Fibroblast of villous mesenchyme (primary cell): ENCODE results near the gene DAP. TPM values are rescaled to one million over a fixed set of nuclear protein-coding genes. Genes with fewer than 3 reads are reported as not detected.
"Not testable (repeated sequence)": the region's sequence is repeated elsewhere in the genome, so short reads cannot be mapped to it uniquely, and the experiment has no call there.

Experiments used
- DNase-seq: peaks from one replicate; pipeline ENCODE4 v3.0.0-alpha.2; 2010; ENCODE audit warnings: low read depth
- H3K4me3 ChIP-seq: 2 replicates; pipeline ENCODE4 v1.5.1; 2011; ENCODE audit warnings: low read depth, mild to moderate bottlenecking, low read length
- CTCF ChIP-seq: IDR thresholded peaks from 2 replicates; pipeline ENCODE4 v1.5.1; 2012; ENCODE audit warnings: low read depth, mild to moderate bottlenecking, low read length; ENCODE audit not compliant: insufficient read depth
- total RNA-seq: library from RNA; depleted of rRNA; stranded (reverse); fragments of >200 nt; gene quantifications from 2 replicates; pipeline ENCODE4 v1.2.3, GENCODE V29; 2012

The DAP gene
- total RNA-seq, 1 donor = 43.2 TPM

GRCh38 chr5:10642367-10642766 lies 118.7 kb downstream of the DAP start:
- H3K4me3 ChIP-seq = no peak overlapping the region
- no peak for DNase-seq
- TF ChIP-seq CTCF = no peak

GRCh38 chr5:10639846-10640368 lies 121.1 kb downstream of the DAP start:
- TF ChIP-seq CTCF = no peak
- DNase-seq = no peak
- no peak overlapping the region for H3K4me3 ChIP-seq

GRCh38 chr5:10638723-10639122 lies 122.3 kb downstream of the DAP start:
- DNase-seq, H3K4me3 ChIP-seq: not testable (repeated sequence)

GRCh38 chr5:10637944-10638343 lies 123.1 kb downstream of the DAP start:
- H3K4me3 ChIP-seq = no peak overlapping the region
- no peak for TF ChIP-seq CTCF
- no peak for DNase-seq

GRCh38 chr5:10636363-10637142 lies 124.5 kb downstream of the DAP start:
- H3K4me3 ChIP-seq = no peak overlapping the region
- DNase-seq = no peak
- no peak for TF ChIP-seq CTCF

GRCh38 chr5:10635867-10636350 lies 125.1 kb downstream of the DAP start:
- no peak for DNase-seq
- no peak overlapping the region for H3K4me3 ChIP-seq

More at GRCh38 chr5:10635867-10636350, 125.1 kb downstream of the DAP start:
- TF ChIP-seq CTCF = no peak
